SU-DHL-6 (cell line): ENCODE measurements around the gene ABCF2.

Experiments used
- H2AFZ ChIP-seq: fragments of 200-600 bp; sonication (generic); 2 replicates; pipeline ENCODE4 v1.6.1; 2014; ENCODE audit warnings: low read depth, mild to moderate bottlenecking, moderate library complexity, mixed read lengths, antibody characterized with exemption, low read length; ENCODE audit not compliant: severe bottlenecking
- H3F3A ChIP-seq: fragments of 200-600 bp; shearing (Covaris generic); 2 replicates; pipeline ENCODE4 v1.6.0; 2016; ENCODE audit warnings: antibody characterized with exemption, mild to moderate bottlenecking; ENCODE audit not compliant: insufficient read depth
- H3K27ac ChIP-seq: fragments of 200-600 bp; sonication (generic); 2 replicates; pipeline ENCODE4 v1.5.1; 2016; ENCODE audit warnings: low read depth, mild to moderate bottlenecking, low read length, moderate library complexity, mixed read lengths
- H3K27me3 ChIP-seq: fragments of 200-600 bp; sonication (generic), shearing (Covaris generic); 2 replicates; pipeline ENCODE4 v1.6.0; 2014; ENCODE audit warnings: mild to moderate bottlenecking, low read length
- H3K36me3 ChIP-seq: fragments of 200-600 bp; sonication (generic); 2 replicates; pipeline ENCODE4 v1.6.1; 2014; ENCODE audit warnings: mild to moderate bottlenecking, low read length, mixed read lengths
- H3K4me2 ChIP-seq: fragments of 300-600, 200-600 bp; shearing (Covaris generic), sonication (generic); 2 replicates; pipeline ENCODE4 v1.6.0; 2014; ENCODE audit warnings: low read length, low read depth, mild to moderate bottlenecking; ENCODE audit not compliant: poor library complexity, severe bottlenecking
- H3K4me3 ChIP-seq: fragments of 200-600 bp; sonication (generic); 2 replicates; pipeline ENCODE4 v1.5.1; 2014; ENCODE audit warnings: antibody characterized with exemption, low read length, mild to moderate bottlenecking, mixed read lengths; ENCODE audit not compliant: insufficient read depth, poor library complexity, severe bottlenecking
- H3K79me2 ChIP-seq: fragments of 200-600 bp; sonication (generic); 2 replicates; pipeline ENCODE4 v1.6.1; 2014; ENCODE audit warnings: mild to moderate bottlenecking, low read length, moderate library complexity; ENCODE audit not compliant: insufficient read depth
- H3K9ac ChIP-seq: fragments of 200-600 bp; sonication (generic); 2 replicates; pipeline ENCODE4 v1.7.0; 2014; ENCODE audit warnings: mild to moderate bottlenecking, low read length
- H3K9me2 ChIP-seq: fragments of 200-600 bp; sonication (generic); replicated peaks from 2 replicates; pipeline ENCODE4 v1.6.1; 2014; ENCODE audit warnings: low read length; ENCODE audit not compliant: insufficient read depth
- H3K9me3 ChIP-seq: fragments of 200-600 bp; sonication (generic); 2 replicates; pipeline ENCODE4 v1.6.1; 2014; ENCODE audit warnings: low read length, mixed read lengths; ENCODE audit not compliant: insufficient read depth
- H4K20me1 ChIP-seq: fragments of 200-600 bp; sonication (generic); 2 replicates; pipeline ENCODE4 v1.6.1; 2014; ENCODE audit warnings: low read depth, mild to moderate bottlenecking, antibody characterized with exemption, low read length, moderate library complexity, mixed read lengths
- CTCF ChIP-seq: fragments of 200-600 bp; sonication (generic); IDR thresholded peaks from one replicate; pipeline ENCODE4 v1.5.1; 2017; ENCODE audit warnings: antibody characterized with exemption, mild to moderate bottlenecking, low read length, moderate library complexity; ENCODE audit not compliant: insufficient read depth, poor library complexity, severe bottlenecking
- EZH2phosphoT487 ChIP-seq: fragments of 200-600 bp; sonication (generic), shearing (Covaris generic); conservative IDR thresholded peaks from 2 replicates; pipeline ENCODE4 v1.6.1; 2018; ENCODE audit warnings: mild to moderate bottlenecking, antibody characterized with exemption, low read length, moderate library complexity, mixed read lengths

The ABCF2 gene

GRCh38 chr7:151223728-151224127 lies 3.3 kb downstream of the ABCF2 start:
- no peaks in the 10 kb centered on the region for H3K9me2 ChIP-seq
- H3K9ac ChIP-seq = no peak overlapping the region
- 0 out of 2 replicates have a peak, but pooled peaks cover 9% of the 10 kb centered on the region for H3K36me3 ChIP-seq
- no peaks in the 10 kb centered on the region for H3K9me3 ChIP-seq
- TF ChIP-seq EZH2phosphoT487 (no peak), CTCF (no peak)
- no peak overlapping the region for H3K27ac ChIP-seq
- no peak overlapping the region for H3K4me2 ChIP-seq
- no peaks in the 10 kb centered on the region for H3K27me3 ChIP-seq
- no peaks in the 10 kb centered on the region for H4K20me1 ChIP-seq
- H3K79me2 ChIP-seq = peaks cover 19% of the 10 kb centered on the region
- H2AFZ ChIP-seq = no peak overlapping the region
- H3K4me3 ChIP-seq = no peak overlapping the region
- H3F3A ChIP-seq = no peaks in the 10 kb centered on the region

- no peaks in the 10 kb centered on the region for H3F3A ChIP-seq
- H2AFZ ChIP-seq = no peak overlapping the region
- no peak overlapping the region for H3K9ac ChIP-seq
- H3K9me2 ChIP-seq = no peaks in the 10 kb centered on the region
- H4K20me1 ChIP-seq = no peaks in the 10 kb centered on the region
- no peak overlapping the region for H3K4me3 ChIP-seq
- no peak overlapping the region for H3K27ac ChIP-seq
- H3K79me2 ChIP-seq = no peaks in the 10 kb centered on the region
- H3K4me2 ChIP-seq = no peak overlapping the region
- no peak for TF ChIP-seq EZH2phosphoT487
- no peak for TF ChIP-seq CTCF
- peaks cover 12% of the 10 kb centered on the region; the same call in 1 of the 2 replicates for H3K36me3 ChIP-seq
- no peaks in the 10 kb centered on the region for H3K27me3 ChIP-seq
- H3K9me3 ChIP-seq = no peaks in the 10 kb centered on the region
These were observed 8.8 kb downstream of the ABCF2 start for GRCh38 chr7:151218170-151218569.

- Histone ChIP-seq H3K9ac (no peak overlapping the region), H2AFZ (no peak overlapping the region), H3K36me3 (peaks cover 4% of the 10 kb centered on the region; the same call in 1 of the 2 replicates), H3K79me2 (no peaks in the 10 kb centered on the region), H3K9me3 (no peaks in the 10 kb centered on the region), H3K4me3 (no peak overlapping the region), H3K4me2 (no peak overlapping the region), H3F3A (no peaks in the 10 kb centered on the region), H3K27me3 (no peaks in the 10 kb centered on the region), H4K20me1 (no peaks in the 10 kb centered on the region), H3K9me2 (no peaks in the 10 kb centered on the region), H3K27ac (no peak overlapping the region)
- TF ChIP-seq CTCF (no peak), EZH2phosphoT487 (no peak)
These were observed 11.6 kb downstream of the ABCF2 start for GRCh38 chr7:151215396-151215795.

GRCh38 chr7:151213826-151214225 lies 13.2 kb downstream of the ABCF2 start:
- H3K27me3 ChIP-seq = no peaks in the 10 kb centered on the region
- H3K27ac ChIP-seq = no peak overlapping the region
- H3K36me3 ChIP-seq = peaks cover 4% of the 10 kb centered on the region; the same call in 1 of the 2 replicates
- no peaks in the 10 kb centered on the region for H4K20me1 ChIP-seq
- no peak overlapping the region for H2AFZ ChIP-seq
- H3K4me2 ChIP-seq = no peak overlapping the region
- no peaks in the 10 kb centered on the region for H3K79me2 ChIP-seq
- no peak for TF ChIP-seq EZH2phosphoT487
- TF ChIP-seq CTCF = no peak
- H3F3A ChIP-seq = no peaks in the 10 kb centered on the region
- H3K4me3 ChIP-seq = no peak overlapping the region
- no peak overlapping the region for H3K9ac ChIP-seq
- H3K9me3 ChIP-seq = no peaks in the 10 kb centered on the region
- no peaks in the 10 kb centered on the region for H3K9me2 ChIP-seq
